Trophoblast cell (in vitro differentiated cells and primary cell): ENCODE data around the gene MAD2L2.

Experiments
- DNase-seq, 2 donors: peaks; one replicate each; pipeline ENCODE4 v3.0.0-alpha.2; 2016
- H2AFZ ChIP-seq: 2 replicates; pipeline ENCODE4 v1.6.1; 2013; ENCODE audit warnings: low read length, moderate library complexity, mild to moderate bottlenecking; ENCODE audit not compliant: insufficient read depth, poor library complexity
- H2AK5ac ChIP-seq: 2 replicates; pipeline ENCODE4 v1.6.1; 2013; ENCODE audit warnings: mild to moderate bottlenecking, low read length
- H2BK120ac ChIP-seq: 2 replicates; pipeline ENCODE4 v1.6.1; 2013; ENCODE audit warnings: low read length, mild to moderate bottlenecking, moderate library complexity; ENCODE audit not compliant: insufficient read depth, poor library complexity
- H2BK12ac ChIP-seq: 2 replicates; pipeline ENCODE4 v1.6.1; 2013; ENCODE audit warnings: mild to moderate bottlenecking, low read length, moderate library complexity
- H2BK5ac ChIP-seq: 2 replicates; pipeline ENCODE4 v1.6.1; 2013; ENCODE audit warnings: low read length, low read depth, moderate library complexity, mild to moderate bottlenecking; ENCODE audit not compliant: poor library complexity
- H3K14ac ChIP-seq: 2 replicates; pipeline ENCODE4 v1.6.1; 2013; ENCODE audit warnings: mild to moderate bottlenecking, low read length
- H3K18ac ChIP-seq: 2 replicates; pipeline ENCODE4 v1.6.1; 2013; ENCODE audit warnings: mild to moderate bottlenecking, low read length
- H3K23ac ChIP-seq: 2 replicates; pipeline ENCODE4 v1.6.1; 2013; ENCODE audit warnings: low read length
- H3K27ac ChIP-seq: 2 replicates; pipeline ENCODE4 v1.5.1; 2013; ENCODE audit warnings: low read depth, mild to moderate bottlenecking, inconsistent platforms, low read length, moderate library complexity
- H3K27me3 ChIP-seq: 2 replicates; pipeline ENCODE4 v1.6.1; 2013; ENCODE audit warnings: inconsistent platforms, mild to moderate bottlenecking, low read length, moderate library complexity; ENCODE audit not compliant: insufficient read depth
- H3K36me3 ChIP-seq, 2 experiments: 1 replicate in 1 of 2; 2 replicates in 1 of 2; pipeline ENCODE4 v1.6.1; 2013; ENCODE audit warnings: low read length in 2 of 2, mild to moderate bottlenecking in 2 of 2, moderate library complexity in 1 of 2; ENCODE audit not compliant: insufficient read depth in 2 of 2, control insufficient read depth in 1 of 2
- H3K4ac ChIP-seq: 2 replicates; pipeline ENCODE4 v1.6.1; 2013; ENCODE audit warnings: low read depth, mild to moderate bottlenecking, low read length, moderate library complexity
- H3K4me1 ChIP-seq, 2 experiments: 1 replicate in 1 of 2; 2 replicates in 1 of 2; pipeline ENCODE4 v1.6.1; 2013; ENCODE audit warnings: low read length in 2 of 2, mild to moderate bottlenecking in 2 of 2, moderate library complexity in 1 of 2; ENCODE audit not compliant: insufficient read depth in 2 of 2, control insufficient read depth in 1 of 2
- H3K4me2 ChIP-seq: 2 replicates; pipeline ENCODE4 v1.6.1; 2013; ENCODE audit warnings: inconsistent platforms, mild to moderate bottlenecking, low read length, moderate library complexity
- H3K4me3 ChIP-seq: 2 replicates; pipeline ENCODE4 v1.5.1; 2013; ENCODE audit warnings: mild to moderate bottlenecking, low read depth, low read length, inconsistent platforms
- H3K79me1 ChIP-seq: one replicate; pipeline ENCODE4 v1.6.1; 2013; ENCODE audit warnings: low read length
- H3K79me2 ChIP-seq: 2 replicates; pipeline ENCODE4 v1.6.1; 2013; ENCODE audit warnings: low read length, mild to moderate bottlenecking; ENCODE audit not compliant: control insufficient read depth, insufficient read depth, poor library complexity
- H3K9ac ChIP-seq: 2 replicates; pipeline ENCODE4 v1.6.1; 2013; ENCODE audit warnings: mild to moderate bottlenecking, low read length
- H3K9me3 ChIP-seq: 2 replicates; pipeline ENCODE4 v1.6.1; 2013; ENCODE audit warnings: low read depth, mild to moderate bottlenecking, control low read depth, inconsistent platforms, low read length; ENCODE audit not compliant: insufficient read depth
- H4K12ac ChIP-seq: 2 replicates; pipeline ENCODE4 v1.6.1; 2013; ENCODE audit warnings: low read depth, mild to moderate bottlenecking, low read length, moderate library complexity
- H4K8ac ChIP-seq: 2 replicates; pipeline ENCODE4 v1.6.1; 2013; ENCODE audit warnings: low read depth, mild to moderate bottlenecking, low read length, moderate library complexity
- H4K91ac ChIP-seq: one replicate; pipeline ENCODE4 v1.6.1; 2013; ENCODE audit warnings: low read depth, mild to moderate bottlenecking, low read length, moderate library complexity
- WGBS: extraction: QIAGEN DNeasy Blood & Tissue Kit; methylation state at CpG from one replicate; pipeline ENCODE4 v1.1.7; 2013; ENCODE audit warnings: missing lambda C conversion rate; ENCODE audit not compliant: insufficient read length, insufficient coverage; ENCODE audit errors: extremely low coverage; 5-methylcytosine and 5-hydroxymethylcytosine counted together

Gene MAD2L2

DNA sequence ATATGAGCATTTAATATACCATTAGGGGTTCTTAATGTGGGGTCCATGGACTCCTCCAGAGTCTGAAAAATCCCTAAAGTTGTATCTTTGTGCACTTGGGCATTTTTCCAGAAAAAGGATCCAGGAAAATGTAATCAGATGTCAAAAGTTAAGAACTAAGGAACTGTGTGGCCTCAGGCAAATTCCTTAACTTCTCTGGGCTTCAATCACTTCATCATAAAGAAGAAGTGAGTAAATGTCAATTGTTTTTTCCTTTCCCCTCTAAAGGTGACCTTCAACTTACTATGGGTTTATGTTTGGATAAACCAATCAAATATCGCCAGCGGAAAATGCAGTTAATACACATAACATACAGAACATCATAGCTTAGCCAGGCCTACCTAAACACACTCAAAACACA is 2.5 kb downstream of the MAD2L2 start:
- no peak overlapping the region for H4K12ac ChIP-seq
- peaks cover 29 to 32% of the 10 kb centered on the region in 2 experiments for H3K36me3 ChIP-seq
- H3K9ac ChIP-seq, result no peak overlapping the region
- no peak overlapping the region for H2BK12ac ChIP-seq
- H2AFZ ChIP-seq, result no peak overlapping the region
- no peak overlapping the region for H3K18ac ChIP-seq
- peaks cover 20 to 27% of the 10 kb centered on the region in 2 experiments for H3K4me1 ChIP-seq
- H3K27ac ChIP-seq, result no peak overlapping the region
- H2BK120ac ChIP-seq, result no peak overlapping the region
- no peak overlapping the region for H3K23ac ChIP-seq
- WGBS, result no CpG with 5 or more reads among the region's 2 CpGs
- H3K27me3 ChIP-seq, result no peaks in the 10 kb centered on the region
- no peak overlapping the region for H2BK5ac ChIP-seq
- no peak overlapping the region for H4K91ac ChIP-seq
- peaks cover 1% of the 10 kb centered on the region for H3K9me3 ChIP-seq
- no peak overlapping the region for H3K4ac ChIP-seq
- peaks cover 9% of the 10 kb centered on the region for H3K79me1 ChIP-seq
- no peak overlapping the region for H3K4me2 ChIP-seq
- H4K8ac ChIP-seq, result no peak overlapping the region
- no peak overlapping the region for H2AK5ac ChIP-seq
- DNase-seq, result peak; percentile 53 to 81
- peaks cover 2% of the 10 kb centered on the region for H3K79me2 ChIP-seq
- H3K14ac ChIP-seq, result no peak overlapping the region
- no peak overlapping the region for H3K4me3 ChIP-seq

GRCh38 chr1:11676386-11677103 is 4.4 kb downstream of the MAD2L2 start:
- Histone ChIP-seq H2BK120ac (no peak overlapping the region), H3K23ac (no peak overlapping the region), H3K79me1 (peaks cover 7% of the 10 kb centered on the region), H3K79me2 (peaks cover 2% of the 10 kb centered on the region), H2AK5ac (no peak overlapping the region), H3K4me1 (peaks cover 14 to 22% of the 10 kb centered on the region in 2 experiments), H3K4me2 (no peak overlapping the region), H4K91ac (no peak overlapping the region), H3K27me3 (no peaks in the 10 kb centered on the region), H3K9ac (no peak overlapping the region), H2BK12ac (no peak overlapping the region), H4K12ac (no peak overlapping the region), H3K9me3 (peaks cover 1% of the 10 kb centered on the region), H2AFZ (no peak overlapping the region), H3K27ac (no peak overlapping the region), H3K4me3 (no peak overlapping the region), H3K4ac (no peak overlapping the region), H4K8ac (no peak overlapping the region), H3K36me3 (peaks cover 39 to 42% of the 10 kb centered on the region in 2 experiments), H3K14ac (no peak overlapping the region), H2BK5ac (no peak overlapping the region), H3K18ac (no peak overlapping the region)
- no CpG with 5 or more reads among the region's 10 CpGs for WGBS
- DNase-seq, result peak; percentile 86 to 92

DNA sequence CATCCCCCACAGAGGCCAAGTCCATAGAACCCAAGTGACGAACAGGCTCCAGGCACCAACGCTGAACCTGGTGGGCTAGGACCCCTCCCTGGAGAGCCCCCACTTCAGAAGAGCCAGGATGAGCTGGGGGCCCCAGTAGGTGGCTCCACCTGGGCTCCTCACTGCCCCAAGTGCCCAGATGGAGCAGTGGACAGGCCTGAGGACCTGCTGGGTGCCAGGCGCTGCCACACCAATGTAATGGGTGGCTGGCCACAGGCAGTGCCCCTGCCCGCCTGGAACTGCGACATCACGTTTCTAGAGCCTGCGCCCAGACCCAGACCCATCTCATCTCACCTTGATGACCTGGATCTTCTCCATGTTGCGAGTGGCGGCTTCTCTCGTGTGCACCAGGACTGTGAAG is 5.6 kb downstream of the MAD2L2 start:
- H2AFZ ChIP-seq, result no peak overlapping the region
- H3K14ac ChIP-seq, result no peak overlapping the region
- peaks cover 13 to 20% of the 10 kb centered on the region in 2 experiments for H3K4me1 ChIP-seq
- H4K8ac ChIP-seq, result no peak overlapping the region
- H2BK12ac ChIP-seq, result no peak overlapping the region
- H3K36me3 ChIP-seq, result peaks cover 39 to 46% of the 10 kb centered on the region in 2 experiments
- no peak overlapping the region for H3K4me3 ChIP-seq
- peaks cover 1% of the 10 kb centered on the region for H3K9me3 ChIP-seq
- no peaks in the 10 kb centered on the region for H3K27me3 ChIP-seq
- no peak overlapping the region for H4K91ac ChIP-seq
- no peak overlapping the region for H2BK5ac ChIP-seq
- no peaks in the 10 kb centered on the region for H3K79me2 ChIP-seq
- no peak for DNase-seq
- no peaks in the 10 kb centered on the region for H3K79me1 ChIP-seq
- no peak overlapping the region for H3K18ac ChIP-seq
- no peak overlapping the region for H2AK5ac ChIP-seq
- H4K12ac ChIP-seq, result no peak overlapping the region
- H3K4me2 ChIP-seq, result no peak overlapping the region
- no peak overlapping the region for H3K27ac ChIP-seq
- WGBS, result no CpG with 5 or more reads among the region's 10 CpGs
- H3K23ac ChIP-seq, result no peak overlapping the region
- no peak overlapping the region for H3K9ac ChIP-seq
- H2BK120ac ChIP-seq, result no peak overlapping the region
- H3K4ac ChIP-seq, result no peak overlapping the region

GRCh38 chr1:11674488-11674887 is 6.5 kb downstream of the MAD2L2 start:
- no peak overlapping the region for H3K4me2 ChIP-seq
- no peaks in the 10 kb centered on the region for H3K27me3 ChIP-seq
- H2BK5ac ChIP-seq, result no peak overlapping the region
- no peaks in the 10 kb centered on the region for H3K9me3 ChIP-seq
- no peak overlapping the region for H3K18ac ChIP-seq
- no peak overlapping the region for H3K23ac ChIP-seq
- no peak overlapping the region for H3K9ac ChIP-seq
- H4K12ac ChIP-seq, result no peak overlapping the region
- no peak overlapping the region for H3K14ac ChIP-seq
- H3K27ac ChIP-seq, result no peak overlapping the region
- H3K4me3 ChIP-seq, result no peak overlapping the region
- H4K8ac ChIP-seq, result no peak overlapping the region
- no CpG with 5 or more reads among the region's 14 CpGs for WGBS
- peaks cover 39 to 46% of the 10 kb centered on the region in 2 experiments for H3K36me3 ChIP-seq
- H3K4me1 ChIP-seq, result peaks cover 10 to 18% of the 10 kb centered on the region in 2 experiments
- H2BK120ac ChIP-seq, result no peak overlapping the region
- H3K4ac ChIP-seq, result no peak overlapping the region
- no peak overlapping the region for H2AK5ac ChIP-seq
- H2BK12ac ChIP-seq, result no peak overlapping the region
- H3K79me1 ChIP-seq, result no peaks in the 10 kb centered on the region
- DNase-seq, result no peak
- H3K79me2 ChIP-seq, result no peaks in the 10 kb centered on the region
- no peak overlapping the region for H2AFZ ChIP-seq
- H4K91ac ChIP-seq, result no peak overlapping the region
